SH-SY5Y (cell line): ENCODE data around the gene RPL31.

ENCODE experiments used
- GATA2 ChIP-seq: IDR thresholded peaks from 2 replicates; pipeline ENCODE4 v1.6.1; 2011; ENCODE audit warnings: mild to moderate bottlenecking, low read depth, low read length
- GATA3 ChIP-seq: IDR thresholded peaks from 2 replicates; pipeline ENCODE4 v1.6.1; 2011; ENCODE audit warnings: low read depth, mild to moderate bottlenecking, low read length, moderate library complexity

The RPL31 gene

GRCh38 chr2:100983201-100983600 lies 18.9 kb upstream of the RPL31 start:
- TF ChIP-seq GATA2 (no peak), GATA3 (no peak)

GRCh38 chr2:100983684-100984310 lies 18.3 kb upstream of the RPL31 start:
- TF ChIP-seq GATA3 (no peak), GATA2 (no peak)

DNA sequence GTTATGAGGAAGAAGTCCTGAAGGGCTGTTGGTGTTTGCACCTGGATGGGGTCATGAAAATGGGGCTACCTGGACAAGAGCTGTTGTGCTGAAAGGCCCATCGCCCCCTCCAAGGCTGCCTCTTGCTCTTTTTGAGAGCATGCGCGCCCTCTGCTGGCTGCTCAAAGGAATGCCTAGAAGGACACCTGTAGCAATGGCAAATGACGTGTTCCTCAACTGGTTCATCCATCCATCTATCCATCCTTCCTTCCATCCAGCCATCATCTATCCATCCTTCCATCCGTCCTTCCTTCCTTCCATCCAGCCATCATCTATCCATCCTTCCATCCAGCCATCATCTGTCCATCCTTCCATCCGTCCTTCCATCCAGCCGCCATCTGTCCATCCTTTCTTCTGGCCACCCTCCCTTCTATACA lies 17.2 kb upstream of the RPL31 start:
- no peak for TF ChIP-seq GATA2
- no peak for TF ChIP-seq GATA3

DNA sequence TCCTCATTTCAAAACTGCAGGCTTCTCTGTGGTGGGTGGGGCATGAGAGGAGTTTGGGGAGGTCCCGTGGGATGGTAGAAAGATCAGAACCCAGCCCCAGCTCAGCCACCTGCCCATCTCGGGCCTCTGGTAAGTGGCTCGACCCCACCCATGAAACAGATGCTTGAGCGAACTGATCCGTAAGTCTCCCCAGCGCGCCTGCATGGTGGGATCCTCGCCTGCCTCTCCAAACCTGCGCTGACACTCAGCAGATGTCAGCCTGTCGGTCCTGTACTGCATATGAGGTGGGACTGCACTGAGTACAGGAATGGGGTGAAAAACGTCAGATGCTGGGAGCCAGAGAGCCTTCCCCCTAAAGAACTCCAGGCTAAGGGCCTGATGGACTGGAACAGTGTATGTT lies 15.9 kb upstream of the RPL31 start:
- no peak for TF ChIP-seq GATA2
- no peak for TF ChIP-seq GATA3

DNA sequence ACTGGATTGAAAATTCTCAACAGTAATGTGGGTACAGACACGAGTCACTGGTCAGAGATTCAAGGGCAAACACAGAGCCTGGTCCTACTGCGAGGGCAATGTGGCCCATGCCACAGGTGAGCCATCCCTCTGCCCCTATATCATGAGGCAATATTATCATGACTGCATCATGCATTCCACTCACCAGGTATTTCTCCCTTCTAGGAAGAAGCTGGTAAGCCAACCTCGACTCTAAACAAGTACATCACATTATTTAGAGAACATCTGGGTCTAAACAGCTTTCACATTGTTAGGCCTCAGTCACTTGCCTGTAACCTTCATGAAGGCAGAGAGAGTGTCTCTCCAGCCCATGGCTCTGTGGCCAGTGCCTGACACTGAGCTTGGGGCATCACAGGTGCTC lies 14.6 kb upstream of the RPL31 start:
- no peak for TF ChIP-seq GATA3
- no peak for TF ChIP-seq GATA2

- TF ChIP-seq GATA2, result no peak
- no peak for TF ChIP-seq GATA3
Measured at GRCh38 chr2:100987974-100988373, 14.1 kb upstream of the RPL31 start.

- TF ChIP-seq GATA2 (no peak), GATA3 (no peak)
Measured at GRCh38 chr2:100988630-100989417, 13.3 kb upstream of the RPL31 start.

GRCh38 chr2:100989666-100990065 lies 12.4 kb upstream of the RPL31 start:
- TF ChIP-seq GATA2, result no peak
- no peak for TF ChIP-seq GATA3

DNA sequence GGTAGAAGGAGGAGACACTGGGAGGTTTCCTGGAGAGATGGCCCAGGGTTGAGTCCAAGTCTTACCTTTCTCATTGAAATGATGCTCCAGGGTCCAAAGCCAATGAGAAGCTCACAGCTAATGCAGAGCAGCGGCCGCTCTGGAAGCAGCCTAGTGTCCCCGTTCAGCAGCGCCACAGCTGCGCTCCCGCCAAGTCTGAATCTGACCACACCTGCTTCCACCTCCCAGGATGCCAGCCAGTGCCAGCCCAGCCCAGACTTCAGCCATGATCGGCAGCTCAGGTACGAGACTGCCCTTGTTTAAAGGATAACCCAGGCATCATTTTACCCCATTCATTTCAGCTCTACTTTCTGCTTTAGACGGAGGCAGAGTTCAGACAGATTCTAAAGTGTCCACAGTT lies 11.9 kb upstream of the RPL31 start:
- TF ChIP-seq GATA2, result no peak
- no peak for TF ChIP-seq GATA3

DNA sequence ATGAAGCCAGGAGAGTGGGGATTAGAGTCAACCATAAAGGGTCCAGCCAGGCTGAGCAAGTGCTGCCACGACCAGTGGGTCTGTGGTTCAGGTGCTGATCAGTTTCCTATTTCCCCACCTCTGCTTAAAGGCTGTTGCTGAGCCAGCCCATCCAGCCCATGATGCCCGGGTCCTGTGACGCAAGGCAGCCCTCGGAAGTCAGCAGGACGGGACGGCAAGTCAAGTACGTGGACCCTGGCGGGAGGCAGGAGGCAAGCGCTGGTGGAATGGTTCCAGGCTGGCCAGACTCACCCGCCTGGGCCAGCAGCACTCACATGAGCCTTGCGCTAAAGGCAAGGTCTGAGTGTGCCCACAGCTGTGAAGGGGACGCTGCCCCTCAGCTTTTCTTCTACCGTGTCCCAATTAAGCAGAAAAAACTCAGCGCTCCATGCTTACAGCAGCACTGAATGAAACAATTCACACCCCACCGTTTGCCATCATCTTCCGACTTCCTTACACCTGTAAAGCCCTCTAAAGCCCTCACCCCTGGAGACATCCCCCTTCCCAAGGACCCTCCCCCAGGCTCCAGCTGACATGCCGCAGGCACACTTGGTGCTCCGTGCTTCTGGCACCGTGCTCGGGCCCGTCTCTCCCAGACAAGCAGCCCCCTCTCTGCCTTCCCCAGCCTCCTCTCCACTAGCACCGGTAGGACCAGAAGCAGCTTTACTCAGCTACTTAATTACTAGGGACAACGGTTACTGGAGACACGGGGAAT lies 11.3 kb upstream of the RPL31 start:
- no peak for TF ChIP-seq GATA2
- no peak for TF ChIP-seq GATA3

GRCh38 chr2:100991404-100991773 lies 10.7 kb upstream of the RPL31 start:
- TF ChIP-seq GATA3 (no peak), GATA2 (no peak)

- TF ChIP-seq GATA3 (no peak), GATA2 (no peak)
Measured at GRCh38 chr2:100992262-100992661, 9.8 kb upstream of the RPL31 start.

GRCh38 chr2:100993294-100993693 lies 8.8 kb upstream of the RPL31 start:
- TF ChIP-seq GATA3, result no peak
- TF ChIP-seq GATA2, result no peak

DNA sequence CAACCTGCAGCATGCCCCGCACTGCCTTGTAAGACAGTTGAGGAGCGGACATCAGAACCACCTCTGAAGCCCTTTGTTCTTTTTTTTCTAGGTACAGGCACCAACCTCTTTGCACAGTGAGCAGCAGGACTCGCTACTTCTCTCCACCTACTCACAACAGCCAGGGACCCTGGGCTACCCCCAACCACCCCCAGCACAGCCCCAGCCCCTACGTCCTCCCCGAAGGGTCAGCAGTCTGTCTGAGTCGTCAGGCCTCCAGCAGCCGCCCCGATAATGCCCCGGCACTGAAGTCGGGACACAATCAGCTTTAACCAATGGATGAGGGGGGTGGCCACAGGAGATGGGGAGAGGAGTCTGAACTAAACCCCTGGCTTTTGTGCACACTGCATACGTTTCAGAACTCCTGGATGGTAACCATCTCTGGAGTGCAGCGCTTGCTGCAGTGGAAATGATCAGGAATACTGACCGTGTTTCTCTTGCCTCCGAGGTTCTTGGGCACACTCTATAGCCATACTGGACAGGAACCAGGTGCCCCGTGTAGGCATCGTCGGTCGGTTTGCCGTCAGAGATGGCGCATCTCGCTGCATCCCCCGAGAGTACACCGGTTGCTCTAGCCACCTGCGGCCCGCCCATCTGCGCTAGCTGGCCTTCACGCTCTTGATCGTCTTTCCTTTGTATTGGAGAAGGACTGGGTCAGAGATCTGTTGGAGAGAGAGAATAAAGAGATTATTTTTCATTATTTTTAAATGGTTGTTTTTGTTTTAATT lies 6.6 kb upstream of the RPL31 start:
- TF ChIP-seq GATA3 (no peak), GATA2 (no peak)
